Measurements from ENCODE around the gene PRRC1. TPM values are rescaled to one million over a fixed set of nuclear protein-coding genes. Genes with fewer than 3 reads are reported as not detected.

PRRC1 gene
- total and polyA plus RNA-seq, 4 donors: 22.9 to 88.1 (median 40.9) TPM

GRCh38 chr5:127571314-127572131, 54.1 kb downstream of the PRRC1 start:
- TF ChIP-seq CTCF (IDR thresholded peaks at IDR 0.05; ENCODE audit: control extremely low read depth, extremely low read depth): no peak
- DNase-seq (no peak), ATAC-seq (ENCODE audit: insufficient read depth, low FRiP score) (no peak)
- Histone ChIP-seq H3K9me3 (ENCODE audit: control insufficient read depth in 4 of 4, insufficient read depth in 3 of 4, low read length in 3 of 4) (peaks cover 0 to 10% (median under 1%) of the 10 kb centered on the region in 4 donors), H3K27me3 (ENCODE audit: control insufficient read depth in 3 of 3, insufficient read depth in 3 of 3, low read length in 2 of 3) (peaks cover 0 to 2% (median 0%) of the 10 kb centered on the region in 3 donors), H3K36me3 (ENCODE audit: control insufficient read depth in 4 of 4, insufficient read depth in 4 of 4, low read length in 4 of 4) (no peaks in the 10 kb centered on the region), H3K27ac (ENCODE audit: low read depth in 1 of 2, low read length in 1 of 2) (no peak overlapping the region), H3K9ac (ENCODE audit: insufficient read depth in 1 of 2, low read length in 2 of 2) (no peak overlapping the region), H3K4me3 (no peak overlapping the region), H3K4me1 (ENCODE audit: control insufficient read depth in 5 of 5, insufficient read depth in 5 of 5, low read length in 5 of 5) (no peaks in the 10 kb centered on the region)
- 57 to 61% methylated on average over 3 of the region's 3 CpGs for WGBS, 2 donors

GRCh38 chr5:127572930-127573329, 55.5 kb downstream of the PRRC1 start:
- no peak overlapping the region for H3K9ac ChIP-seq (ENCODE audit: insufficient read depth in 1 of 2, low read length in 2 of 2)
- H3K27ac ChIP-seq (ENCODE audit: low read depth in 1 of 2, low read length in 1 of 2): no peak overlapping the region
- WGBS, 2 donors: 79 to 89% methylated on average over 2 of the region's 2 CpGs
- no peak for TF ChIP-seq CTCF (IDR thresholded peaks at IDR 0.05; ENCODE audit: control extremely low read depth, extremely low read depth)
- no peaks in the 10 kb centered on the region for H3K4me1 ChIP-seq (ENCODE audit: control insufficient read depth in 5 of 5, insufficient read depth in 5 of 5, low read length in 5 of 5)
- peaks cover 0 to 2% (median 0%) of the 10 kb centered on the region in 3 donors for H3K27me3 ChIP-seq (ENCODE audit: control insufficient read depth in 3 of 3, insufficient read depth in 3 of 3, low read length in 2 of 3)
- no peak for ATAC-seq (ENCODE audit: insufficient read depth, low FRiP score)
- no peak for DNase-seq
- H3K9me3 ChIP-seq (ENCODE audit: control insufficient read depth in 4 of 4, insufficient read depth in 3 of 4, low read length in 3 of 4): peaks cover 0 to 10% (median under 1%) of the 10 kb centered on the region in 4 donors
- no peak overlapping the region for H3K4me3 ChIP-seq
- no peaks in the 10 kb centered on the region for H3K36me3 ChIP-seq (ENCODE audit: control insufficient read depth in 4 of 4, insufficient read depth in 4 of 4, low read length in 4 of 4)

- H3K9me3 ChIP-seq (ENCODE audit: control insufficient read depth in 4 of 4, insufficient read depth in 3 of 4, low read length in 3 of 4): peaks cover 0 to 10% (median 2%) of the 10 kb centered on the region in 4 donors
- no peak overlapping the region for H3K27ac ChIP-seq (ENCODE audit: low read depth in 1 of 2, low read length in 1 of 2)
- 81 to 95% methylated on average over 5 of the region's 5 CpGs for WGBS, 2 donors
- H3K36me3 ChIP-seq (ENCODE audit: control insufficient read depth in 4 of 4, insufficient read depth in 4 of 4, low read length in 4 of 4): no peaks in the 10 kb centered on the region
- no peaks in the 10 kb centered on the region for H3K27me3 ChIP-seq (ENCODE audit: control insufficient read depth in 3 of 3, insufficient read depth in 3 of 3, low read length in 2 of 3)
- no peak for TF ChIP-seq CTCF (IDR thresholded peaks at IDR 0.05; ENCODE audit: control extremely low read depth, extremely low read depth)
- DNase-seq: no peak
- H3K9ac ChIP-seq (ENCODE audit: insufficient read depth in 1 of 2, low read length in 2 of 2): no peak overlapping the region
- ATAC-seq (ENCODE audit: insufficient read depth, low FRiP score): no peak
- H3K4me1 ChIP-seq (ENCODE audit: control insufficient read depth in 5 of 5, insufficient read depth in 5 of 5, low read length in 5 of 5): no peaks in the 10 kb centered on the region
- H3K4me3 ChIP-seq: no peak overlapping the region
Observed at GRCh38 chr5:127574852-127575679, 57.6 kb downstream of the PRRC1 start.
